ENCODE results near the gene PAK5. TPM values are rescaled to one million over a fixed set of nuclear protein-coding genes. Genes with fewer than 3 reads are reported as not detected.

The PAK5 gene
- total and polyA plus RNA-seq, 9 of the 15 experiments (the other 6 are each of a cell fraction or from before 2014, with no cell fraction given), result not detected

- no peaks in the 10 kb centered on the region for H3K9me1 ChIP-seq (ENCODE audit: control insufficient read depth, insufficient read depth, low read length)
- POLR2A ChIA-PET, result no interaction called here
- DNase-seq (ENCODE audit: extremely low read depth in 1 of 4, low spot score in 3 of 4) (no peak), FAIRE-seq (no peak), ATAC-seq (no peak)
- H3K36me3 ChIP-seq (ENCODE audit: control insufficient read depth, insufficient read depth, low read length), result no peaks in the 10 kb centered on the region
- no TSS peak for BruUV-seq (replicated peaks)
- no peaks in the 10 kb centered on the region for H4K20me1 ChIP-seq (replicated peaks; ENCODE audit: control insufficient read depth, insufficient read depth, low read length)
- H3K9me3 ChIP-seq (replicated peaks; ENCODE audit: control insufficient read depth, insufficient read depth, low read depth, low read length), result no peaks in the 10 kb centered on the region
- H3K4me2 ChIP-seq (ENCODE audit: insufficient read depth, low read length), result no peak overlapping the region
- no peak overlapping the region for H2AFZ ChIP-seq (ENCODE audit: low read depth, low read length)
- H3K27ac ChIP-seq (ENCODE audit: extremely low read depth, low read depth, low read length), result no peak overlapping the region
- in situ Hi-C loops (cut with MboI), result no loop called here
- no peaks in the 10 kb centered on the region for H3K79me2 ChIP-seq (ENCODE audit: control insufficient read depth, insufficient read depth, low read length)
- no peak overlapping the region for H3K4me3 ChIP-seq
- CTCF ChIA-PET (ENCODE audit: low intra/inter-chr PET ratio), result no interaction called here
- intact Hi-C loops (cut with micrococcal nuclease), result no loop called here
- 0% methylated on average over 5 of the region's 5 CpGs for WGBS (ENCODE audit: insufficient coverage, low coverage, missing lambda C conversion rate)
- H3K9ac ChIP-seq (ENCODE audit: insufficient read depth in 1 of 2, low read depth in 2 of 2, low read length in 2 of 2), result no peak overlapping the region
- no peaks in the 10 kb centered on the region for H3K4me1 ChIP-seq (replicated peaks in 1 of 2; ENCODE audit: control insufficient read depth in 2 of 2, insufficient read depth in 2 of 2, low read length in 2 of 2)
- TF ChIP-seq MAFG (tag; conservative IDR thresholded peaks at IDR 0.05), result 0 out of 2 replicates have a peak, but pooled peaks have one; percentile 10
- TF ChIP-seq PTRF (tag; IDR thresholded peaks at IDR 0.05), result no peak
- no peaks in the 10 kb centered on the region for H3K27me3 ChIP-seq (ENCODE audit: control insufficient read depth in 2 of 2, insufficient read depth in 2 of 2, low read length in 2 of 2)
Observed at GRCh38 chr20:9582137-9582536, 256.7 kb downstream of the PAK5 start.

DNA sequence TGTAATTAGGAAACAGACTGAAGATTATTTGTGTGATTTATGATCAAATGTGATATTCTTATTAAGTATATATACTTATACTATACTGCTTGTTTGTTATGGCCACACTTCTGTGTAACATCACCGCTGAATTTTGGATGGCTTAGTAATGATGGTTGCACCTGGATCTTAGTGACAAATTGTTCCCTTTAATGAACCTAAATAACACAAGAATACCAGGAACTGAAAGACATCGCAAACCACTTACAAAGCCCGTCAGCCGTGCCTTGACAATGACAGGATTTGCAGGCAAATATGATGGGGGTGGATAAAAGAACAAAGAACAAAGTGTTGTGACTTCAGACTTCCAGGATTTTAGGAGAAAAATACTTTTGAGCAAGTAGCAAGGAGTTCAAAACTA is 257.4 kb downstream of the PAK5 start:
- Histone ChIP-seq H3K27me3 (ENCODE audit: control insufficient read depth in 2 of 2, insufficient read depth in 2 of 2, low read length in 2 of 2) (no peaks in the 10 kb centered on the region), H3K27ac (ENCODE audit: extremely low read depth, low read depth, low read length) (no peak overlapping the region), H3K4me1 (replicated peaks in 1 of 2; ENCODE audit: control insufficient read depth in 2 of 2, insufficient read depth in 2 of 2, low read length in 2 of 2) (no peaks in the 10 kb centered on the region), H3K79me2 (ENCODE audit: control insufficient read depth, insufficient read depth, low read length) (no peaks in the 10 kb centered on the region), H3K4me3 (no peak overlapping the region), H3K4me2 (ENCODE audit: insufficient read depth, low read length) (no peak overlapping the region), H3K9me3 (replicated peaks; ENCODE audit: control insufficient read depth, insufficient read depth, low read depth, low read length) (no peaks in the 10 kb centered on the region), H3K9me1 (ENCODE audit: control insufficient read depth, insufficient read depth, low read length) (no peaks in the 10 kb centered on the region), H2AFZ (ENCODE audit: low read depth, low read length) (no peak overlapping the region), H4K20me1 (replicated peaks; ENCODE audit: control insufficient read depth, insufficient read depth, low read length) (no peaks in the 10 kb centered on the region), H3K9ac (ENCODE audit: insufficient read depth in 1 of 2, low read depth in 2 of 2, low read length in 2 of 2) (no peak overlapping the region), H3K36me3 (ENCODE audit: control insufficient read depth, insufficient read depth, low read length) (no peaks in the 10 kb centered on the region)
- DNase-seq (ENCODE audit: extremely low read depth in 1 of 4, low spot score in 3 of 4) (no peak), ATAC-seq (no peak), FAIRE-seq (no peak)
- CTCF ChIA-PET (ENCODE audit: low intra/inter-chr PET ratio), result no interaction called here
- intact Hi-C loops (cut with micrococcal nuclease), result no loop called here
- POLR2A ChIA-PET, result no interaction called here
- 6% methylated on average over 4 of the region's 4 CpGs for WGBS (ENCODE audit: insufficient coverage, low coverage, missing lambda C conversion rate)
- TF ChIP-seq CBX1 (IDR thresholded peaks at IDR 0.05; ENCODE audit: low read depth) (no peak), TARDBP (IDR thresholded peaks at IDR 0.05) (no peak), RERE (CRISPR knock-in tag; IDR thresholded peaks at IDR 0.05; ENCODE audit: borderline replicate concordance) (no peak), NR2C1 (IDR thresholded peaks at IDR 0.05) (no peak), NR2C1 (tag; IDR thresholded peaks at IDR 0.05) (no peak), RBFOX2 (IDR thresholded peaks at IDR 0.05; ENCODE audit: low read depth, low read length) (no peak), HDAC1 (IDR thresholded peaks at IDR 0.05) (no peak), POU5F1 (IDR thresholded peaks at IDR 0.05; ENCODE audit: borderline replicate concordance, low read depth, low read length, partially characterized antibody) (no peak), FOXK1 (CRISPR knock-in tag; IDR thresholded peaks at IDR 0.05; ENCODE audit: borderline replicate concordance) (no peak)
- in situ Hi-C loops (cut with MboI), result no loop called here
- BruUV-seq (replicated peaks), result no TSS peak
